Measurements from ENCODE around the gene LSMEM2.
"Not testable (repeated sequence)": the region's sequence is repeated elsewhere in the genome, so short reads cannot be mapped to it uniquely, and the experiment has no call there.

The LSMEM2 gene

GRCh38 chr3:50278123-50278879 is 586 bp upstream of the LSMEM2 start:
- no peak overlapping the region for H3K4me3 ChIP-seq (ENCODE audit: low read depth, low read length)
- no peak for TF ChIP-seq CTCF (IDR thresholded peaks at IDR 0.05; ENCODE audit: insufficient read depth, low read depth, low read length, missing control alignments)
- no peak for DNase-seq (ENCODE audit: low read depth)

DNA sequence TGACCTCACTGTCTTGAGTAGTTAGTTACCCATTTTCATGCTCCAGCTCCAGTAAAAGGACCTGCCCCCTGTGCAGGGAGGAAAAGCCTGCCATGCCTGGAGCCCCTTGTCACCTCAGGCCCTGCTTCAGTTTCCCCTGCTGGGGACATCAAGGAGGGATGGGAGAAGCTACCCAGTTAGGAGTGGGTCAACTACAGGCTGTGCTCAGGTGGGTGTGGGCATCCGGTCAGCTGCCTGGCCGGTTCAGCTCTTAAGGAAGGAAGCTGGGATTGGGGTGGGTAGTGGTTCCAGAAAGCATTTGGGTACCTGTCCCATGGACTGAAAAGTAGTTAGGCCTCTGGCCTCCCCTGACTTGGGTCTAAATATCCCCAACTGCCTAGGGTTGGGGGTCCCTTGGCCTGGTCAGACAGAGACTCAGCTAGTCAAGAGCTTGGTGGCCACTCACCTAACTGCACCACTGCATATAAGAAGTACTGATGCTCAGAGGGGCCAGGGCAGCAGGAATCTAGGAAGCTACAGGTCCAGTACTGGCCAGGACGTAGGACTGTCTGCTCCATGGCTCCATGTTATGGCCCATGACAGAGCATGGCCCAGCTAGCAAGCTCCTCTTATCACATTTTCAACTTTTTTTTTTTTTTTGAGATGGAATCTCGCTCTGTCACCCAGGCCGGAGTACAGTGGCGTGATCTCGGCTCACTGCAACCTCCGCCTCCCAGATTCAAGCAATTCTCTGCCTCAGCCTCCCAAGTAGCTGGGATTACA is 549 bp downstream of the LSMEM2 start:
- DNase-seq (ENCODE audit: low read depth): no peak
- TF ChIP-seq CTCF (IDR thresholded peaks at IDR 0.05; ENCODE audit: insufficient read depth, low read depth, low read length, missing control alignments): no peak
- no peak overlapping the region for H3K4me3 ChIP-seq (ENCODE audit: low read depth, low read length)

DNA sequence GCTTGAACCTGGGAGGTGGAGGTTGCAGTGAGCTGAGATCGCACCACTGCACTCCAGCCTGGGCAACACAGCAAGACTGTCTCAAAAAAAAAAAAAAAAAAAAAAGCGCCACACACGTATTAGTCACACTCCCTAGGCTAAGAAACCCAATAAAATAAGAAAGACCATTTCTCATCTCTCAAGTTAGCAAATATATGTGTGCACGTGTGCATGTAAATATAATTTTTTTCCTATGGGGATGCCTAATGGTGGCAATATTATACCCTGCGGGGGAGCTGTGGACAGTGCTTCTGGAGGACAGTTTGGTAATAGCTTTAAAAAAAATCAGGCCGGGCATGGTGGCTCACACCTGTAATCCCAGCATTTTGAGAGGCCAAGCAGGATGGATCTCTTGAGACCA is 5.2 kb downstream of the LSMEM2 start:
- not testable (repeated sequence) for DNase-seq (ENCODE audit: low read depth); H3K4me3 ChIP-seq (ENCODE audit: low read depth, low read length)

DNA sequence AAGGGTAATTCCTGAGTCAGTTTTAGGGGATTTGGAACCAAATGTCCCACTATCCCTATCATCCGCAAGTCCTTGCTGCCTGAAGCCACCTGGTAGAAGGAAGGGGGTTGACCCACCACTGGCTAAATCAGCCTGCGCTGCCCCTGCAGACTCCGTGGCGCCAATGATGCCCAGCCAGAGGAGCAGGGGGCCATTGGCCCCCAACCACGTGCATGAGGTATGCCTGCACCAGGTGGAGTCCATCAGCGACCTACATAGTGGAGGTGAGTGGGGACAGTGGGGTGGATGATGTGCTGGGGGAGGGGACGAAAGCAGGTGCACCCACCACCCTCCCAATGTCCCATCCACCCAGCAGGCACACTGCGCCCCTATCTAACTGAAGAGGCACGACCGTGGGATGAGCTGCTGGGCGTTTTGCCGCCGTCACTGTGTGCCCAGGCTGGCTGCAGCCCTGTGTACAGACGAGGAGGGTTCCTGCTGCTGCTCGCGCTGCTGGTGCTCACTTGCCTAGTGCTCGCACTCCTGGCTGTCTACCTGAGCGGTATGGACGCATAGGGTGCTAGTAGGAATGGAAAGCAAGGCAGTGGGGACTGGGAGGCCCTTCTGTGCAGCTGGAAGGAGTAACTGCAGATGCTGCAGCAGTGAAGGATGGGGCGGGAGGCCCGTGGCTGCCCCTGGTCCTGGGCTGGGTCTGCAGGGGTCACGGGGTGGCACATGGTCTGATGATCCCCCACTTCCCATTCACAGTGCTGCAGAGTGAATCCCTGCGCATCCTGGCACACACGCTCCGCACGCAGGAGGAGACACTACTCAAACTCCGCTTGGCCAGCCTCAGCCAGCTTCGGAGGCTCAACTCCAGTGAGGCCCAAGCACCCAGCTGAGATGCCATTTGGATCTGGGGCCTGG is 7.7 kb downstream of the LSMEM2 start:
- TF ChIP-seq CTCF (IDR thresholded peaks at IDR 0.05; ENCODE audit: insufficient read depth, low read depth, low read length, missing control alignments): no peak
- no peak overlapping the region for H3K4me3 ChIP-seq (ENCODE audit: low read depth, low read length)
- DNase-seq (ENCODE audit: low read depth): no peak

GRCh38 chr3:50287262-50287661 is 8.4 kb downstream of the LSMEM2 start:
- H3K4me3 ChIP-seq (ENCODE audit: low read depth, low read length): no peak overlapping the region
- no peak for DNase-seq (ENCODE audit: low read depth)
- TF ChIP-seq CTCF (IDR thresholded peaks at IDR 0.05; ENCODE audit: insufficient read depth, low read depth, low read length, missing control alignments): no peak

DNA sequence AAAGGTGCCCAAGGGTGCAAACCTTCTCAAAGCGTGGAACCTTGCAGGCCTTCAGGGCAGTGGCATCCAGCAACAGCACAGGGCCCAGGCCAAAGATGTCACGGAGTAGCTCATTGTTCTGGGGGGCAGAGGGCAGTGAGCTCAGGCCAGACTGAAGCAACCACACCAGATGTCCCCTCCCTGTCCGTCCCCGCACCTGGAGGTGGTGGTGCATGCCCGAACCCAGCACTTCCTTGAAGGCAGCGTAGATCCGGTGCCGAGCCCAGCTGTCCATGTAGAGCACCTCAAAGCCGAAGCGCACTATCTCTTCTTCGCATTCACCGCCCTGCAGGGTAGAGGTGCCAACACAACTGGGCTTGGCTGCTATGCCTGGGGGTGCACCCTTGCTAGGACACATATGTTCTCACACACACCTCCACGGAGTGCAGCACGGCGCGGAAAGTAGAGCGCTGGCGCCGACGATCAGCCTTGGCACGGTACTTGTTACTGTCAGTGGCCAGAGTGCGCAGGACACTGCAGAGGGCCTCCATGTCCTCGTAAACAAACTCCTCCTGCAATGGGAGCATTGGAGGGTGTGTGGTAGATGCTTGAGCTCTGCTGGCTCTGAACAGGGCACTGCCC is 9.6 kb downstream of the LSMEM2 start:
- H3K4me3 ChIP-seq (ENCODE audit: low read depth, low read length): no peak overlapping the region
- DNase-seq (ENCODE audit: low read depth): no peak

More for the DNA sequence above, 9.6 kb downstream of the LSMEM2 start:
- TF ChIP-seq CTCF (IDR thresholded peaks at IDR 0.05; ENCODE audit: insufficient read depth, low read depth, low read length, missing control alignments): no peak

All from GM12865 (cell line).